Measurements from ENCODE around the gene GATD1.
A peak's percentile ranks its signal among the peaks of the same experiment; 100 is the strongest.

GATD1 gene

DNA sequence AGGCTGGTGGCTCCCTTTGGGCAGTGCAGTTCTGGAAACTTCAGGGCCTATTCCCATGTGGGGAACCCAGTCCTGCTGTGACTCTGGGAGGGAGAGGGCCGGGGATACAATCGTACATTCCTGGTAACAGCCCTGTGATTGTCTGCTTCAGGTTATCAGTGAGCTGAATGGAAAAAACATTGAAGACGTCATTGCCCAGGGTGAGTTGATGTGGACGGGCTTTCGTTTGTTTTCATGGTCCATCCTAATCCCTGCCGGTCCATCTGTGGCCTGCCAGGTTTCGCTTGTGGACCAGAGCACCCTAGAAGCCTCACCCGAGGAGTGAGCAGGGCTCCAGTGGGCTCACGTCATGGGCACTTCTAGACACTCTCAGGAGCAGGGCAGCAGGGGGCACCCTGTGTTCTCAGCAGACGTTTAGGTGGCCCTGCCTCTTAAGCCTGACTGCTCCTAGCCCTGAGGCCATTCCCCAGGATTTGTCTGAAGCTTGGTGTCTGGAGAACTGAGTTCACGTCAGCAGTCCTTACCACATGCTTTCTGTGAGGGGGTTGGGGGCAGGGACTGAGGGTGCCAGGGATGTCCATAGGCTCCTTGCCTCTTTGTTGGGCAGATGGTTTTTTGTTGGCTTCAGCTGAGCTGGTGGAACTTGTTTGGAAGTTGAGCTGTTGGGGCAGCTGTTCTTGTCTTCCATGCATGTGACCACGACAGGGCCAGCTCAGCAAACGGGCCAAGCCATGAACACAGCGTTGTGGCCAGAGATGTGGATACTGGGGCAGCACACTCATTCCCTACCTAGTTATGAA lies 34.4 kb upstream of the GATD1 start:
- DNase-seq, result no peak

DNA sequence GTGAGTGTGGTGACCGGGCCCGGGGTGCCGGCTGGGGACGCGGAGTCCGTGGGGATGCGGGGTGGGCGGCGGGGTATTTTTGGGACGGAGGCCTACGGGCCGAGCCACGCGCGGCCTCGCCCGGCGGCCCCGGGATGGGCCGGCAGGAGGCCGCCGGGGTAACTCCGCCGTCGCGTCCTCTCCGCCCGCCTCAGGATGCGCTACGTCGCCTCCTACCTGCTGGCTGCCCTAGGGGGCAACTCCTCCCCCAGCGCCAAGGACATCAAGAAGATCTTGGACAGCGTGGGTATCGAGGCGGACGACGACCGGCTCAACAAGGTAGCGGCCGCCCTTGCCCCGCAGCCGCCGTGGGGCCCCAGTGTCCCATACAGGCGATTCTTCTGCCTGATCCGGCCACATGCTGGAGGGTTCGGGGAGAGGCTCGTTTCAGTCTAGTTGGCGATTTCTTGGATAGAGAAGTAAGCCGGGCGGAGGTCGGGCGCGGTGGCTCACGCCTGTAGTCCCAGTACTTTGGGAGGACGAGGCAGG lies 32.8 kb upstream of the GATD1 start:
- no peak for DNase-seq

DNA sequence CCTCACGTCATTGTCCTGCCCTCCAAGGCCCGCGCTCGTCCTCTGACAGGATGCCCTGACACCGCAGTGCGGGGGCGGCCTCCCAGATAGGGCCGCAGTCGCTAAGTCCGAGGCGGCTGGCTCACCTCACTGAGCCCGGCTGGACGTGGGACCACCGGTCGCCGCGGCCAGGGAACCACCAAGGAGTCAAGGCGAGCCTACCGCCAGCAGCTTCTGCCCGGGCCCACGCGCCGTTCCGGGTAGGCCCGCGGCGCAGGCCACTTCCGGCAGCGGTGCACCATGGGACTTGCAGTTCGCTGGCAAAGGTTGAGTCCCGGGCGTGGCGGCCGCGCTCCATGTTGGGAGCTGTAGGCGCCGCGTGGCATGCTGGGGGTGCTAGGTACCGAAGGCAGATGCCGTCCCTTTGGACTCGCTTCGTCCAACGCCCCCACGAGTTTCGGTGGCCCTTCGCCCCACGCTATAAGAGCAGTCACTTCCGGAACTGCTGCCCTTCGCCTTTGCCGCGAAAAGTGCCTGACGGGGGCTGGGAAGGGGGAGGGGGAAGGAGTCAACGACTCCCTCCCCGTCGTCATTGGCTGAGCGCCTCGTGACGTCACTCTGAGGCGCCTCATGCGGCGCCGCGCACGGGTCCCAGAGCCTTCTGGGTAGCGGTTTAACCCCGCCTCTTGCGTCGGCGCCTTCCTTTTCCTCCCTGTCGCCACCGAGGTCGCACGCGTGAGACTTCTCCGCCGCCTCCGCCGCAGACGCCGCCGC lies 32.2 kb upstream of the GATD1 start, which contains the start of gene RPLP2:
TSS of gene RPLP2 (plus strand) at position 681 of the 753 bp plus-strand sequence. CDS start 268 bp downstream, outside the sequence.
- DNase-seq, result peak; percentile 98

DNA sequence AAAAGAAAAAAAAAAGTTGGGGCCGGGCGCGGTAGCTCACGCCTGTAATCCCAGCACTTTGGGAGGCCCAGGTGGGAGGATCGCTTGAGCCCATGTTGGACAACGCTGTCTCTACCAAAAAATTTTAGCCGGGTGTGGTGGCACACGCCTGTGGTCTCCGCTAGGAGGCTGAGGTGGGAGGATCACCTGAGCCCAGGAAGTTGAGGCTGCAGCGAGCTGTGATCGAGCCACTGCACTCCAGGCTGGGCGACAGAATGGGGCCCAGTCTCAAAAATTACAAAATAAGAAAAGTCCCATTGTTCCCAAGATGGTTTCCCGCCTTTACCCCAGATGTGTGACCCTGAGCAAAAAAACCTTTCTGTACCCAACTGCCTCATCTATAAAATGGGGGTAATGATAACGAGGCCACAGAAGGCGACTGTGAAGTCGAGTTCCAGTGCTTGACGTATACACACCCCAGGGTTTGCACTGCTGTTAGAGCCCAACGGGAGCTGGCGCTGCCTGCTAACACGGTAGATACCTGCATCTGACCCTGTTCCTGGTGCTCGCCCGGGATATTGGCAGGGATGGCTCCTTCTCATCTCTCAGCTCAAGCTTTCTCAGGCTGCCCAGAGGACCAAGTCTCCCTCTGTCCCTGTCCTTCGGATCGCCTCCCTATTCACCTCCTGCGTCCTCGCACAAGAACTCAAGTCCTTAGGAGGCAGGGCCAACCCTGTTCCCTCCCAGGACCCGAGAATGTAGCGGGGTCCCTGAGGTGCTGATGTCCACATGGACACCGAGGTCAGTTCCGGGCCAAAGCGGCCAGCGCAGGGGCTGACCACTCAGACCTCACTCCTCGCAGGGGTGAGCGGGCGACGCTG lies 31.4 kb upstream of the GATD1 start:
- DNase-seq, result peak; percentile 56

DNA sequence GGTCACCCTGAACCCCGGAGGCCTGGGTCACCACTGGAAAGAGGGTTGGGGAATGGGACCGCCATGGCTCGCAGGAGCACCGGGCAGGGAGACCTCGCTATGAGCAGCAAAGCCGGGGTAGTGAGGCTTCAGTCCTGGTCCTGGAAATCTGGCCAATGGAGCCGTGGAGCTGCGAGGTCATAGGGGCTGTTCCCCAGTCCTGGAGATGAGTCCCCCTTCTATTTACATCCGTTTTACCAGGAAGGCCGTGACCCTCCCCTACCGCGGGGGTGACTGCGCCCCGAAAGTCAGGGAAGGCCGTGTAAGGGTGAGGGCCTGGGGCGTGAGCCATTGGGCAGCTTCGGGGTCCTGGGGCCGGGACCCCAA lies 27.3 kb upstream of the GATD1 start:
- DNase-seq, result no peak

DNA sequence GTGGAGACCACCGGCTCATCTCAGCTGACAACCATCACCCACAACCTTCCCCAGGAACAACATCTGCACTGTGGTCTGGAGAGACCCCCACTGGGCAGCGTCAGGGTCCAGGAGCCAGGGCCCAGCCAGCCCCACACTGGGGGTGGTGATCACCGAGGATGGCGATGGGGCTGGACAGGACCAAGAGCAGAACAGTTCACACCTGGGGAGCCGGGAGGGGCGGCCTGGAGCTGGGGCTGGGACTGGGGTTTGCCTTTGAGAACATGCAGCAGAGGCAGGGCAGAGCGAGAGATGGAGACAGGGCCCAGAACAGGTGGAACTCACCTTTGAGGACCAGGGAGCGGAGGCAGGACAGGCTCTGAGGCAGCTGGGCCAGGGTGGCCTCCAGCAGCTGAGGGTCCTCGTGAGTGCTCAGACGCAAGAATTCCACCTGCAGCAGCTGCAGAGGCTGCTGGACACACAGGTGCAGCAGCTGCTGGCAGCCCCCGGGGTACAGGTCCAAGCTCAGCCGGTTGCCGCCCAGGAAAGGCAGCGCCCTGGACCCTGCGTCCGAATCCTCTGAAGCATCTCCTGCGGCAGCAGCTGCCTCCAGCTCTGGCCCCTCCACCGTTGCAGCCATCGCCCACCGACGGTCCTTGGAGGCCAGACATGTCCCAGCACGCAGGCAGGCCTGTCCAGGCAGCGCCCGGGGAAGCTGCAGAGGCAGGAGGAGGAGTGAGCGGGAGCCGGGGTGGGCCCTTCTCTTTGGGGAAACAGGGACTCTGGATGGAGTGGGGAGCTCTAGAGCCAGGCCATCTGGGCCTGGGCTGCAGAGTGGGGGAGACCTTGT lies 26.7 kb upstream of the GATD1 start:
- DNase-seq, result no peak

DNA sequence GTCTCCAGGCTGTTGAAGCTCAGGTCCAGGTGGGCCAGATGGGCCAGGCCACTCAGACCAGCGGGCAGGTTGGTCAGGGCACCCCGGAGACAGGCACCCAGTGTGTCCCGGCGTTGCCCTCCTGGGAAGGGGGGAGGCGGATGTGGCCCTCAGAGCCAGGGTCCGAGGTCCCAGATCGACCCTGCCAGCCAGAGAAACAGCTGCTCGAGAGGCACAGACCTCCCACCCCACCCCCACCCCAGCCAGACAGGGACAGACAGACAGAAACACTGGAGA lies 26.1 kb upstream of the GATD1 start:
- no peak for DNase-seq

DNA sequence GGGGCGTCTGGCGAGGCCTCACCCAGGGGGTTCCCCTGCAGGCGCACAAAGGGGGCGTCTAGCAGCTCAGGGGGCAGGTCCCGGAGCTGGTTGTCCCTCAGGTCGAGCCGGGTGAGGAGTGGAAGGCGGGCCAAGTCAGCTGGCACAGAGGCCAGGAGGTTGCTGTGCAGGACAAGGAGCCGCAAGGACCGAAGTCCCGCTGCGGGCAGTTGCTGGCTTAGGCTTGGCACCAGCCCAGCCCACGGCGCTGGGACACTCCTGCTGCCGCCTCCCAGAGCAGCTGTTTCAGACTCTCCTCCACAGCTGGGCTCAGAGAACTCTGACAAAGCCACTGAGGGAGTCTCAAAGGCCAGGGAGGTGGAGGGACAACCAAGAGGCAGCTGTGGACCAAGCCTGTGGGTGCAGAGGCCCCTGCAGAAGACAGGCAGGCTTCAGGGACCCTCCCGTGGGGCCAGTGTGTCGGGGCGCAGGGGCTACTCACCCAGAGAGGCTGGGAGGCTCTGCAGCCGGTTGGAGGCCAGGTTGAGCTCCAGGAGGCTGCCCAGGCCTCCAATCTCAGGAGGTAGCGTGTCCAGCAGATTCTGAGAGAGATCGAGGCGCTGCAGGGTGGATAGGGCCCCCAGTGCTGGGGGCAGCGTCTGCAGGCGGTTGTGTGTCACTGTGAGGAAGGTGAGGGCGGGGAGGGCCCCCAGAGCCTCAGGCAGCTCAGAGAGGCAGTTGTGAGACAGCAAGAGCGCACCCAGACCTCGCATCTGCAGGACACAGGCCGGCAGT lies 25.6 kb upstream of the GATD1 start:
- DNase-seq, result no peak

DNA sequence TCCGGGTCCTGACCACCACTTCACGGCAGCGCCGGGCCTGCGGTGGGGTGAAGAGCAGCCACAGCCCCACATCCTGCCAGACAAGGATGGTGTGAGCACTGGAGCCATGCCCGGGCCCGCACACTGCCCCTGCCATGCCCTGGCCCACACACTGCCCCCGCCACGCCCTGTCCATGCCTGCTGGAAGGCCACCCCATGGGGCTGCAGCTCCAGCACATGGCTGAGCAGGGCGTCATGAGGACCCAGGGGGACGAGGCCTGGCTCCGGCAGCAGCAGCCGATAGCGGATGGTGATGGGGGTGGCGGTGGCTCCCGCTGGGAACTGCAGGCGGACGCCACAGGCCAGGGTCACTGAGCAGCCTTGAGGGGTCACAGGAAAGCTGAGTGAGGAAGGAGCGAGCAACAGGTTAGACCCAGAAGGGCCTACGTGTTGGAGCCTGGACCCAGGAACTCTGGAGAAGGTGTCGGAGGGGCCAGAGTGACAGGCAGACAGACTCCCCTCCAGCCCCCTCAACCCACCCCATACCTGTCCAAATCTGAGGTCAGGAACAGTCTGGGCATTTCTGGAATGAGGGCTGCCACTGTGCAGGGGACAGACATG lies 24.8 kb upstream of the GATD1 start:
- no peak for DNase-seq

DNA sequence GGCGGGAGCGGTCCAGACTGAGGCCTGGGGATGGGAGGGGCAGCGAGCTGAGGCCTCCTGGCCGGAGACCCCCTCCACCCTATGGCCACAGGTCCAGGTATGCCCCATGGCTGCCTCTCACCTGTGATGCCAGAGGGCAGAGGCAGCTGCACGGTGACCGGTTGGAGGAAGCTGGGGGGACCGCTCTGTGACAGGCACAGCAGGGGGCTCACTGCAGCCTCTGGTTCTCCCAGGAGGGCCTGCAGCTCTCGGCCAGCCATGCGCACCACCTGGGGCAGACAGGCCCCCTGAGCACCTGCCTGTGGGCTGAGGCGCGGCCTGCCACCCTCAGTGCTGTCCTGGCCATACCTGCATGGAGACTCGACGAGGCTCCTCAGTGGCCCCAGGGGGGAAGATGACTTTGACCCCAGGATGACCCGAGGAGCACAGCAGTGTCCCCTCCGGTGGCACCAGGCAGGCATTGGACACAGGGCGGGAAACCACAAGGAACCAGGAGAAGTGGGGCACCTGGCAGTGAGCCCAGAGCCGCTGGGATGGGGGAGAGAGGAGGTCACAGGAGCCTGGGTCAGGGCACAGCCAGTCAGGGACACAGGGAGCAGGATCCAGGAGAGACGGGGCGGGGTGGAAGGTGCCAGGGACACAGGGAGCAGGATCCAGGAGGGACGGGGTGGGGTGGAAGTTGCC lies 24.0 kb upstream of the GATD1 start:
- DNase-seq, result no peak

DNA sequence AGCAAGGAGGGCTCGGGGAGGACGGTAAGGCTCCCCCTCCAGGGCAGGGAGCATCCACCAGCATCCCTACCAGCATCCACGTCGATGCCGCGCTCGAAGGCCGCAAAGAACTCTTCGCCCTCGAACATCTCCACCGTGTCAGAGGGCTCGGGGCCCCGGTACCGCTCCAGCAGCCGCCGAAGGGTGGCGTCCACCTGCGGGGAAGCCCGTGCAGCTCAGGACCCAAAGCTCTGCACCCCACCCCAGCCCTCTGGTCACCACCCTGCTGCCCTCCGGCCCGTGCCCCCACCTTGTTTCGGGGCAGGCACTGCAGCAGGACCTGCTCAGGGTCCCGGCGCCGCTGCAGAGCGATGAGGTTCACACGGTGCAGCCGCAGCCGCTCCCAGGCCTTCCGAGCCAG lies 23.2 kb upstream of the GATD1 start:
- DNase-seq, result no peak

DNA sequence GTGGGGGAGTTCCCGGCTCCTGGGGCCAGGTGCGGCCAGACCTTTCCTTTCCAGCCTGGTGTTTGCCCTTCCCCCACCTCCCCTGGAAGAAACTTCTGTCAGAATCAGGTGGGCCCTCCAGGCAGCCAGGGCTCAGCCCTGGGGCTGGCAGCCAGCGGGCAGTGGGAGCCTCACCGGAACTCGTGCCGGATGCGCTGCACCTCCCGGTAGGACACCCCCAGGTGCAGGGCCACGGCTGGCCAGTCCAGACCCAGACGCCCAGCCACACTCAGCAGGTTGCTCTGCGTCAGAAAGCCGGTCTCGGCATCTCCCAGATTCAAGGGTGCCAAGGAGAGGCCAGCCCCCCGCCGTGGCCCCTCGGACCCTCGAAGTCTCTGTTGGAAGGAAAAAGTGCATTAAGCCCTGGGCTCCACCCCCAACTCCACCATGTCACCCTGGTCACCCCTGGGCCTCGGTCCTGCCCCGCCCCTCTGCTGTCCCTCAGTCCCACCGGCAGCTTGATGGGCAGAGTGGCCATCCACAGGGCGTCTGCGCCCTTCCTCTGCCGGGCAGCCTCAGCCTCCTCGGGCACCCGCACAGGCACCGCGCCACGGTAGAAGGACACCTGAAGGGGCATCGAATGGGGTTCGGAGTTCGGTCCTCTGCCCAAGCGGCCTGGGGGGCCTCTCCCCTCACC lies 22.5 kb upstream of the GATD1 start:
- no peak for DNase-seq

DNA sequence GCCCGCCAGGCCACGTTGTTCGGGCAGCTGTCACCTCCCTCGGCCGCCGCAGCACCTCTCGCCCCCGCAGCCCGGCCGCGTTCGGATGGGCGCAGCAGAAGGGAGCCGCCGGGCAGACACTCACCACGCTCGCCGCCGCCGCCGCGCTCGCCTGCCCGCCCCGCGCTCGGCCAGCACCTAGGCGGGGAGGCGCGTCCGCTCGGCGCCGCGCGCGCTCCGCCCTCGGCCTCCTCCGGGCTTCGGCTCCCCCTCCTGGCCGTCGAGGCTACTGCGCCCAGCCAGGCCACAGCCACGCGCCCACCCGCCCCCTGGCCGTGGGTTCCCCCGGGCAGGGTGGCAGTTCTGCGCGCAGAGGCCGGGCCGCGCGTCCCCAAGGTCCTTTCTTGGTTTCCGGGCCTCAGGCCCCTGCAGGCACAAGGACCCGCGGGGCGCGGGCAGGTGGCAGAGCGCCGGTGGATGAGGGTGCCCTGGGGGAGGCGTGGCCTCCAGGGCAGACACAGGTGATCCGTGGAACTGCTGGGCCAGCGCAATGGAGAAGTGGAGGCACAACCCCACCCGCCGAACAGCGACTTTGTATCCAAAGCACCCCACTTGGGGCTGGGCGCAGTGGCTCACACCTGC lies 20.9 kb upstream of the GATD1 start, which contains the start of gene SLC25A22:
TSS of gene SLC25A22 (minus strand) at position 189 of the 621 bp plus-strand sequence. CDS start 3,275 bp downstream, outside the sequence.
- DNase-seq, result peak; percentile 87

DNA sequence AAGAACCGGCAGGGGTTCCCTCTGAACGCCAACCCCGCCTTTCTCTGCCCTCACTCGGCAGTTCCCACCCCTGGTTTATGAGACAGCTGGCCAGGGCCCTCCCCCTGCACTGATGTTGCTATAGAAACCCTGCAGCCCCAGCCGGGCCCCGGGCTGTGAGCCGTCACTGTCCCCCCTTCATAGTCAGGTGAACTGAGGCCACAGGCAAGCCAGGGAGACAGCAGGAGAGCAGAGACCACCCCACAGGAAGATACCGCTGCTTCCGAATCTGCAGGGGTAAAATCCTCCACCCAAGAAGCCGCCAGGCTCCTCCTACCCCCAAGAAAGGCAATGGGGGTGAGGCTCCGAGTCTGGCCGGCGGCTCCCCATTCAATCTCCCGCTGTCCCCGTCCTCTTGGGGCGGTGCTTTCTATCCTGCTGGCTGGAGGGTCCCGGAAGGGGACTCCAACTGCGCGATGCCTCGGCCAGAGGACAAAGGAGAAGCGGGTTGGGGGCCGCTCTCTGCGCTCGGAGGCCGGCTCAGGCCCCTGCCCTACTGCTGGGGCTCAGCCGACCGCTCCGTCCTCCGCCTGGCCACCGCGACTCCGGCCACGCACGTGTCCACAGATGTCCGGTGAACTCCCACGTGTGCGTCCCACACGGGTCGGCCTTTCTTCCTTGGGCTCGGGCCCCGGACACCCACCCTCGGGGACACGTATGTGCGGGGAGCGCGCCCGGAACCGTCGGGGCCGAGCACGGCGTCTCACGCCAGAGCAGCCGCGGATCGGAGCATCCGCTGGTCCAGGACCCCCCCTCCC lies 20.2 kb upstream of the GATD1 start:
- peak; percentile 78 for DNase-seq

DNA sequence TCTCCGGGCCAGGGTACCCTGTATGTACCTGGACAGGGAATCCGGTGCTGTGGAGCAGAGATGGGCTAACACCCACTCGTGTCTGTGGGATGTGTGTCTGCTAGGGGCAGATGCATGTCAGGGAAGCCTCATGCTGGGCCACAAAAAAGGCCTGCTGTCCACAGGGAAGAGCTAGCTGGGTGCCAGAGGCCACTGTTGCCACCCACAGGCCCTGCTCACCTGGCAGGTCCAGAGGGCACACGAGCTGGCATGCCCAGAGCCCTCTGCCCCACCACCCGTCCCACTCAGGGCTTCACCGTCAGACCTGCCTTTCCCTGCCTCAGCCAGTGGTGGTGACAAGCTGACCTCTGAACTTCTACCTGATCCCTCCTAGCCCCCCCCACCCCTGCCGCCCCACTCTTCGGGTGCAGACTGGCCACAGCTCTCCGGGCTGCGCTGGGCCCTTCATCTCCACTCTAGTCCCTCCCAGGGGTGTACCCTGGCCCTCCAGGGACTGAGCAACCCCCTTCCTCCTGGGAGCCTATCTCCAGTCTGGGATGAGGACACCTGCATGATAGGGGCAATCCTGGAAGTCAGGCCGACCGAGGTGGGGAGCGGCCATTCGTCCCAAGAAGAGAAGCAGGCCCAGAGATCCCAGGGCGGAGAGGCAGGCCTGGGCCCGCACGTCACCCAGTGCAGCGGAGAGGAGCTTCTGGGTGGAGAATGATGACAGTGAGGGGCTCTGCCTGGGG lies 19.4 kb upstream of the GATD1 start:
- no peak for DNase-seq

DNA sequence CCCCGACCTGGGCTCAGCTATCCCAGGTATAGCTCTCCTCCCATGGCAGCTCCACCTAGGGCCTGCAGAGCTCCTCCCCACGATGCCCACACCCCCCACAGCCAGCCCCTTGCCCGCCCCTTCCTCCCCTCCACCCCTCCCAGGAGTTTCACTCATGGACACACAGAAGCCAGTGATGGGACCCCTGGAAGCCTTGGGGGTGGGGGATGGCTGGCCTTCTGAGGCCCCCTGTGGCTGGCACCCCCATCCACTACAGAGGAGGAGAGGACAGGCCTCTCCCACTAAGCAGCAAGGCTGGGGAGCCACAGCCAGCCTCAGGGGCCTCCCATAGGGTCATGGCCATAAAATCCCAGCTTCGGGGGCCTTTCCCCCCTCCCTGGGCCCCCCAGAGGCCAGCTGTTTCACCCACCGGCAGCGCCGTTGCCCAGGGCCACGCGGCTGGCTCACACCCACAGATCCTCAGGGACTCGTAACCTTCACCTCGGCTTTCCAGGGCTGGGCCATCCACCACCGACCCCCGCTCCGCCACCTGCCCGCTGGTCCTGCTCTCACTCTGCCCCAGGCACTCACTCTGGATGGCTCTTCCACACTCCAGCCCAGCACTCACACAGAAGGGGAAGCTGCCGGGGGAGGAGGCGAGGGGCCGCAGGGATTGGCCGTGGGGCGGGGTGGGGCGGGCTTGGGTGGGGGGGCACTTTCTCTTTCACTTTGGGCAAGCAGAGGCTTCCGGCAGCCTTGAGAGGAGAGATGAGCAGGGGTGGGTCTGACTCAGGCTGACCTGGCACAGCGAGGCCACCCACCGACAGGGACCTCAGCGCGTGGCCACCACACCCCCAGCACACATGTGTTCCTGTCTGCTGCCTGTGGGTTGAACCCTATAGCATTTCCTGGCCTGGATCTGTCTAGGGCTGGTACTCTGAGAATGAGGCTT lies 18.6 kb upstream of the GATD1 start:
- DNase-seq, result peak; percentile 86

Measured in activated naive CD4-positive, alpha-beta T cell treated with Interleukin-2 at 50 U/mL for 16 hours (primary cell).